UCSD-AML1 (cell line): ENCODE measurements around the gene PYDC1.
"Not testable (repeated sequence)": the region's sequence is repeated elsewhere in the genome, so short reads cannot be mapped to it uniquely, and the experiment has no call there.

Experiments
- DNase-seq: peaks from one replicate; lab custom pipeline; 2025; ENCODE audit not compliant: unreplicated experiment; lab: John Stamatoyannopoulos, UW

PYDC1 gene

GRCh38 chr16:31216422-31217135 lies at the start of gene PYDC1:
TSS of gene PYDC1 (minus strand) at chr16:31217135. CDS start at chr16:31217028, 107 bp downstream.
- no peak for DNase-seq

GRCh38 chr16:31265329-31266245 lies 48.7 kb upstream of the PYDC1 start:
- DNase-seq: peak; percentile 48

- DNase-seq: no peak
Observed at GRCh38 chr16:31262084-31262483, 45.1 kb upstream of the PYDC1 start.

- peak; percentile 53 for DNase-seq
Observed at GRCh38 chr16:31260136-31260931, 43.4 kb upstream of the PYDC1 start.

GRCh38 chr16:31258366-31258765 lies 41.4 kb upstream of the PYDC1 start:
- no peak for DNase-seq

- DNase-seq: no peak
Observed at GRCh38 chr16:31256466-31256865, 39.5 kb upstream of the PYDC1 start.

- peak; percentile 54 for DNase-seq
Observed at GRCh38 chr16:31253642-31254045, 36.7 kb upstream of the PYDC1 start.

DNA sequence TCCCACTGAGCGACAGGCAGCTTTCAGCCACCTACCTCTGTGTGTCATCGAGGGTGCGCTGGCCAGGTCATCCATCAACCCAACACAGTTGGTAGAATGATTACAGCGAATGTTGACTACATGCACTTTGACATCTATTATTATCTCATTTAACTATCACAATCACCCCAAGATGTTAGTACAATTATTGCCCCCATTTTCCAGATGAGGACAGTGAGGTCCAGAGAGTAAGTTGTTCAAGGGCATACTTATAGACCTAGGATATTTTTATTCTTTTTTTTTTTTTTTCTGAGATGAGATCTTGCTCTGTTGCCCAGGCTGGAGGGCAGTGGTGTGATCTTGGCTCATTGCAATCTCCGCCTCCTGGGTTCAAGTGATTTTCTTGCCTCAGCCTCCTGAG lies 34.5 kb upstream of the PYDC1 start:
- no peak for DNase-seq

DNA sequence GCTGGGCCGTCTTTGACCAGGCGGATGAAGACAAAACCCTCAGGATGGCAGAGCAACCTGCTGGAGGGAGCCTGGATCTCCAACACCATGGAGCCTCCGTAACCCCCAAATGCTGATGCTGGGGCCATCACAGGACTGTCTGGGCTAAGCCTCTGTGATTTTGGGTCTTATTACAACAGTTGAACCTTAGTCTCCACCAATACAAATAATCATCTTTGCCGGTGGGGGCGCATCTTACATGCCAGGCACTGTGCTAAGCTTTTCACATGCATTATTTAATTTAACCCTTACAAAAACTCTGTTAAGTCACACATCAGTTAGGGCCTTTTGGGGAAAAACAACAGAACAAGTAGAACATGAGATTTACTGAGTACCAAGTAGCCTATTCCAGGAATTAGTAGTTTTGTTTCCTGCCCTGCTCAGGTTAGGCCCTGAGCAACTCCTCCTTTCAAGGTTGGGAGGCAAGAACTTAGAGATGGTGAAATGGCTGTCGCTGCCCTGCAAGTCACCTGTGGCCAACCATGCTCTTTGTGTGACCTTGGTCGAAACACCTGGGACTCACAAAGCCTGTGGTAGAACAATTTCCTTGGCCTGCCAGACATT lies 33.9 kb upstream of the PYDC1 start:
- no peak for DNase-seq

- no peak for DNase-seq
Observed at GRCh38 chr16:31248344-31248743, 31.4 kb upstream of the PYDC1 start.

DNA sequence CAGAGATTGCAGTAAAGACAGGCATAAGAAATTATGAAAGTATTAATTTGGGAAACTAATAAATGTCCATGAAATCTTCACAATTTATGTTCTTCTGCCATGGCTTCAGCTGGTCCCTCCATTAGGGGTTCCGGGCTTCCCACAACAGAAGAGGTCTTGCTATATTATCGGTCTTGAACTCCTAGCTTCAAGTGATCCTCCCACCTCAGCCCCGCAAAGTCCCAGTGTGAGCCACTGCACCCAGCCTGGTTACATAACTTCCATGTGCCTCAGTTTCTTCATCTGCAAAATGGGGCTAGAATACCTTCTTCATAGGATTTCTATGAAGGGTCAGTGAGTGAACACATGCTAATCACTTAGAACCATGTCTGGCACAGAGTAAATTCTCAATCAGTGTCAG lies 29.4 kb upstream of the PYDC1 start:
- no peak for DNase-seq

DNA sequence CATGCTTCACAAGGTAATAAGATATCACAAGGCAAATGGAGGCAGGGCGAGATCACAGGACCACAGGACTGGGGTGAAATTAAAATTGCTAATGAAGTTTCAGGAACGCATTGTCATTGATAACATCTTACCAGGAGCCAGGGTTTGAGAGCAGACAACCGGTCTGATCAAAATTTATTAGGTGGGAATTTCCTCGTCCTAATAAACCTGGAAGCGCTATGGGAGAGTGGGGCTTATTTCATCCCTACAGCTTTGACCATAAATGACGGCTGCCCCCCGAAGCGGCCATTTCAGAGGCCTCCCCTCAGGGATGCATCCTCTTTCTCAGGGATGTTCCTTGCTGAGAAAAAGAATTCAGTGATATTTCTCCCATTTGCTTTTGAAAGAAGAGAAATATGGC lies 28.7 kb upstream of the PYDC1 start:
- not testable (repeated sequence) for DNase-seq

DNA sequence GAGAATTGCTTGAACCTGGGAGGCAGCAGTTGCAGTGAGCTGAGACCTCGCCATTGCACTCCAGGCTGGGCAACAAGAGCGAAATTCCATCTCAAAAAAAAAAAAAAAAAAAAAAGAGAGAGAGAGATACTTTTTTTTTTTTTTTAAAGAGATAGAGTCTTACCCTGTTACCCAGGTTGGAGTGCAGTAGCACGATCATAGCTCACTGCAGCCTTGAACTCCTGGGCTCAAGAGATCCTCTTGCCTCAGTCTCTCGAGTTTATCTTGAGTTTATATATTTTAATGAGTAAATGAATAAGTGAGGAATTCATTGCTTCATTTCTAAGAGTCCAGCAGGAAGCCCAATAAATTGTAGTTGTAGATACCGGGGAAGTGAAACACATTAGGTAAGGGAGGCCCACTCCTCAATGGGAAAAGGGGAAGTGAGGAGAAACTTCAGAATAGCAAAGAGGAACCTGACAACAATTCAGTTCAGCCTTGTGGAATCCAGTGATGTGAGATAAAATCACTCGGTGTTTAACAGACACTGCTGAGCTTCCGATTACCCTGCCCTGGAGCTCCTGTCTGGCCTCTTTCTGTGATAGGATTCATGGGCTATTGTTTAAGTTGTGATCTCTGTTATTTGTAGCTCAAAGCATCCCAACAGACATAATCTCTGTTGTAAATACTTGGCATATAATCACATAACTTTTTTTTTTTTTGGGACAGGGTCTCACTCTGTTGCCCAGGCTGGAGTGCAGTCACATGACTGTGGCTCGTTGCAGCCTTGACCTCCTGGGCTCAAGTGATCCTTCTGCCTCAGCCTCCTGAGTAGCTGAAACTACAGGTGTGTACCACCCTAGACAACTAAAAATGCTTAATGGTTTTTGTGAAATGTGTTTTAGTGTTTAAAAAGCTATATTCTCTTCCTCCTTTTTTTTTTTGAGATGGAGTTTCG lies 27.1 kb upstream of the PYDC1 start:
- peak; percentile 34 for DNase-seq

- no peak for DNase-seq
Observed at GRCh38 chr16:31242206-31242605, 25.3 kb upstream of the PYDC1 start.

GRCh38 chr16:31238041-31238440 lies 21.1 kb upstream of the PYDC1 start:
- DNase-seq: no peak

DNA sequence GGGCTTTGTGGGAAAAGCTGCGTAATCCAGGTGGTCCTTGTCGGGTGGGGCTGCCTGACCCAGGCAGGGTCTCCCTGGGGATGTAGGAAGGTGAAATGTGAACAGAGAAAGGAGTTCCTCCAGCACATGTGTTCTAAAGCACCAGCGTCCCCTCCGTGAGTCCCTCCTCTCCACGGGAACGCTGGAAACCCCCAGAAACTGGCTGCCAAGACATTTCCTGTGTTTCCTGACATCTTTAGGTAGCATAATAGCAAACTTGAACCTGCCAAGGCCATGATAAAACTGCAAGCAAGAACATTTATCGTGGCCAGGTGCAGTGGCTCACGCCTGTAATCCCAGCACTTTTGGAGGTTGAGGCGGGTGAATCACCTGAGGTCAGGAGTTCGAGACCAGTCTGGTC lies 12.6 kb upstream of the PYDC1 start:
- no peak for DNase-seq

DNA sequence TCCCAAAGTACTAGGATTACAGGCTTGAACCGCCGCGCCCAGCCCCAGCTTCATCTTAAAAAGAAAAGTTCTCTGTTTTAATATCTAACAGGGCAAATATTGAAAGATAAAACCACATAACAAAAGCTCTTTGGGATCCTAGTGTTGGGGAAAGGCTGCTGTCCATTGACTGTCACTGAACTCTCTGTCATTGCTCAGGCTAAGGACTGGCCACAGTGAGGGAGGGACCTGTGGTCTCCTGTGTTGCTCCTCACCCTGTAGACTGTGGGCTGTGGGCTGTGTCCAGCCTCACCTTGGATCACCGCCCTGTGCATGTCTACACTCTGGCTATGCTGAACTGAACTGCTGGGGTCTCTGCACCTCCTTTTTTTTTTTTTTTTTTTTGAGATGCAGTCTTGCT lies 11.3 kb upstream of the PYDC1 start:
- DNase-seq: no peak

- DNase-seq: no peak
Observed at GRCh38 chr16:31225193-31225592, 8.3 kb upstream of the PYDC1 start.

DNA sequence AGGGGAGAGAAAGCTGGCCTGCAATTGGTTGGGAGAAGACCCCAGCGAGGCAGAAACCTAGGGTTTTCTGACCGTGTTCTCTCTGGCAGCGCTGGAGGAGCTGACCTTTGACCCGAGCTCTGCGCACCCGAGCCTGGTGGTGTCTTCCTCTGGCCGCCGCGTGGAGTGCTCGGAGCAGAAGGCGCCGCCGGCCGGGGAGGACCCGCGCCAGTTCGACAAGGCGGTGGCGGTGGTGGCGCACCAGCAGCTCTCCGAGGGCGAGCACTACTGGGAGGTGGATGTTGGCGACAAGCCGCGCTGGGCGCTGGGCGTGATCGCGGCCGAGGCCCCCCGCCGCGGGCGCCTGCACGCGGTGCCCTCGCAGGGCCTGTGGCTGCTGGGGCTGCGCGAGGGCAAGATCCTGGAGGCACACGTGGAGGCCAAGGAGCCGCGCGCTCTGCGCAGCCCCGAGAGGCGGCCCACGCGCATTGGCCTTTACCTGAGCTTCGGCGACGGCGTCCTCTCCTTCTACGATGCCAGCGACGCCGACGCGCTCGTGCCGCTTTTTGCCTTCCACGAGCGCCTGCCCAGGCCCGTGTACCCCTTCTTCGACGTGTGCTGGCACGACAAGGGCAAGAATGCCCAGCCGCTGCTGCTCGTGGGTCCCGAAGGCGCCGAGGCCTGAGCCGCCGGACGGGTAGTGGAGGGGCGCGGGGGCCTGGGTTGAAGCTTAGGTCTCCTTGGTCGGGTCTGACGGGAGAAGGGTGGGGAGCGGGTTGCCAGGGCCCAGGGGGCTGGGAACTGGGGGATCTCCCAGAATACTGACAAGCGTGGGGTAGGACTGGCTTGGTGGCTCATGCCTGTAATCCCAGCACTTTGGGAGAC lies 7.4 kb upstream of the PYDC1 start:
- no peak for DNase-seq
